SK-N-SH (cell line): Measurements from ENCODE around the gene RABGAP1L. TPM values are rescaled to one million over a fixed set of nuclear protein-coding genes. Genes with fewer than 3 reads are reported as not detected.

Experiments used
- CTCF ChIA-PET: fragments of 300-600, 350-600 bp; formaldehyde crosslinking; extraction: SDS; loops from one replicate; lab custom pipeline; 2021; lab: Yijun Ruan, JAX
- POLR2A ChIA-PET: fragments of 350-600 bp; sonication (Branson Sonifier 250); formaldehyde crosslinking; extraction: SDS; loops from one replicate; lab custom pipeline; 2020; ENCODE audit warnings: antibody characterized with exemption, inconsistent platforms; lab: Yijun Ruan, JAX
- DNase-seq: peaks from one replicate; pipeline ENCODE4 v3.0.0; 2012
- H2AFZ ChIP-seq: fragments of 200-600 bp; sonication (generic); 2 replicates; pipeline ENCODE4 v1.8.1; 2016; ENCODE audit warnings: antibody characterized with exemption, mild to moderate bottlenecking, low read depth
- H3F3A ChIP-seq: fragments of 200-600 bp; sonication (generic); replicated peaks from 2 replicates; pipeline ENCODE3; 2016; ENCODE audit warnings: antibody characterized with exemption, mild to moderate bottlenecking; ENCODE audit not compliant: insufficient read depth
- H3K27ac ChIP-seq, 2 experiments: fragments of 200-500 bp in 1 of 2; fragments of 200-600 bp in 1 of 2; sonication (Bioruptor generic) in 1 of 2; sonication (generic), shearing (Covaris generic) in 1 of 2; 2 replicates each; pipeline versions ENCODE4 v1.5.1 to v1.6.1; 2014 to 2016; ENCODE audit warnings: low read depth in 2 of 2, inconsistent platforms in 1 of 2, low read length in 1 of 2, mild to moderate bottlenecking in 1 of 2, mixed read lengths in 1 of 2
- H3K27me3 ChIP-seq: fragments of 200-600 bp; sonication (generic), shearing (Covaris generic); 2 replicates; pipeline ENCODE4 v1.6.1; 2016; ENCODE audit warnings: mixed run types; ENCODE audit not compliant: insufficient read depth
- H3K36me3 ChIP-seq, 2 experiments: fragments of 200-500 bp in 1 of 2; fragments of 200-600 bp in 1 of 2; sonication (Bioruptor generic) in 1 of 2; sonication (generic) in 1 of 2; replicated peaks in 1 of 2; 2 replicates each; pipeline versions ENCODE3 to v1.5.1; 2014 to 2016; ENCODE audit warnings: low read length in 1 of 2, mild to moderate bottlenecking in 1 of 2; ENCODE audit not compliant: insufficient read depth in 2 of 2, control insufficient read depth in 1 of 2
- H3K4me1 ChIP-seq, 2 experiments: fragments of 200-500 bp in 1 of 2; fragments of 200-600 bp in 1 of 2; sonication (Bioruptor generic) in 1 of 2; sonication (generic), shearing (Covaris generic) in 1 of 2; 2 replicates each; pipeline versions ENCODE4 v1.5.1 to v1.6.1; 2014 to 2016; ENCODE audit warnings: low read depth in 1 of 2, low read length in 1 of 2, mixed run types in 1 of 2; ENCODE audit not compliant: insufficient read depth in 2 of 2, control insufficient read depth in 1 of 2
- H3K4me2 ChIP-seq: fragments of 200-600 bp; sonication (generic), shearing (Covaris generic); 2 replicates; pipeline ENCODE4 v1.6.1; 2017; ENCODE audit warnings: mixed run types
- H3K4me3 ChIP-seq, 2 experiments: fragments of 200-500 bp in 1 of 2; fragments of 200-600 bp in 1 of 2; sonication (Bioruptor generic) in 1 of 2; sonication (generic), shearing (Covaris generic) in 1 of 2; 2 replicates each; pipeline versions ENCODE4 v1.5.1 to v1.8.1; 2014 to 2016; ENCODE audit warnings: low read depth in 2 of 2, inconsistent platforms in 1 of 2, low read length in 1 of 2, mild to moderate bottlenecking in 1 of 2, mixed read lengths in 1 of 2, moderate library complexity in 1 of 2
- H3K79me2 ChIP-seq: fragments of 200-600 bp; sonication (generic); 2 replicates; pipeline ENCODE4 v1.8.1; 2017; ENCODE audit warnings: mild to moderate bottlenecking; ENCODE audit not compliant: insufficient read depth
- H3K9ac ChIP-seq: fragments of 200-600 bp; sonication (generic); 2 replicates; pipeline ENCODE4 v1.6.1; 2017; ENCODE audit warnings: mixed run types
- H3K9me2 ChIP-seq: fragments of 200-600 bp; sonication (generic); 2 replicates; pipeline ENCODE4 v1.6.1; 2017; ENCODE audit warnings: mixed run types
- H3K9me3 ChIP-seq: fragments of 200-600 bp; sonication (generic); 2 replicates; pipeline ENCODE4 v1.6.1; 2017; ENCODE audit warnings: mixed run types, mild to moderate bottlenecking, moderate library complexity
- H4K20me1 ChIP-seq: fragments of 200-600 bp; sonication (generic); 2 replicates; pipeline ENCODE4 v1.6.1; 2017; ENCODE audit warnings: mild to moderate bottlenecking, mixed run types; ENCODE audit not compliant: insufficient read depth
- CHD2 ChIP-seq: fragments of 150-350 bp; IDR thresholded peaks from 2 replicates; pipeline ENCODE4 v1.6.1; 2018; ENCODE audit warnings: low read length; ENCODE audit not compliant: partially characterized antibody
- ELF1 ChIP-seq: IDR thresholded peaks from 2 replicates; pipeline ENCODE4 v1.4.0; 2012
- EP300 ChIP-seq, 2 experiments: IDR thresholded peaks; 2 replicates each; pipeline versions ENCODE4 v1.4.0 to v1.6.1; 2012; ENCODE audit warnings: borderline replicate concordance in 1 of 2, low read depth in 1 of 2, low read length in 1 of 2
- EZH2phosphoT487 ChIP-seq: fragments of 200-600 bp; sonication (generic); IDR thresholded peaks from 2 replicates; pipeline ENCODE4 v1.6.1; 2017; ENCODE audit warnings: low read depth, mixed run types, mild to moderate bottlenecking, antibody characterized with exemption, moderate library complexity, borderline replicate concordance
- FOSL2 ChIP-seq: IDR thresholded peaks from 2 replicates; pipeline ENCODE4 v1.4.0; 2012; ENCODE audit warnings: low read depth, mild to moderate bottlenecking, moderate library complexity, borderline replicate concordance
- JUND ChIP-seq: IDR thresholded peaks from 2 replicates; pipeline ENCODE4 v1.4.0; 2012
- MAX ChIP-seq: IDR thresholded peaks from 2 replicates; pipeline ENCODE4 v1.4.0; 2012; ENCODE audit warnings: low read depth
- MXI1 ChIP-seq: IDR thresholded peaks from 2 replicates; pipeline ENCODE4 v1.6.1; 2012; ENCODE audit warnings: mild to moderate bottlenecking, low read depth, low read length, improper control_type of control experiment
- POLR2AphosphoS5 ChIP-seq: IDR thresholded peaks from 2 replicates; pipeline ENCODE4 v1.6.1; 2012; ENCODE audit warnings: low read depth, low read length
- RAD21 ChIP-seq: IDR thresholded peaks from 2 replicates; pipeline ENCODE4 v1.6.1; 2012; ENCODE audit warnings: mild to moderate bottlenecking, low read length
- RCOR1 ChIP-seq: fragments of 150-350 bp; IDR thresholded peaks from 2 replicates; pipeline ENCODE4 v1.6.1; 2017; ENCODE audit warnings: antibody characterized with exemption, low read length
- REST ChIP-seq: IDR thresholded peaks from 2 replicates; pipeline ENCODE4 v1.6.1; 2012; ENCODE audit warnings: mild to moderate bottlenecking, low read depth, low read length, moderate library complexity
- RXRA ChIP-seq: IDR thresholded peaks from 2 replicates; pipeline ENCODE4 v1.4.0; 2012; ENCODE audit warnings: low read depth, mild to moderate bottlenecking, borderline replicate concordance
- SIN3A ChIP-seq: IDR thresholded peaks from 2 replicates; pipeline ENCODE4 v1.6.1; 2012; ENCODE audit warnings: low read depth, mild to moderate bottlenecking, low read length, moderate library complexity, borderline replicate concordance
- SMC3 ChIP-seq: IDR thresholded peaks from 2 replicates; pipeline ENCODE4 v1.6.1; 2012; ENCODE audit warnings: low read depth, low read length, improper control_type of control experiment
- TAF1 ChIP-seq: IDR thresholded peaks from 2 replicates; pipeline ENCODE4 v1.6.1; 2012; ENCODE audit warnings: low read depth, mild to moderate bottlenecking, low read length, moderate library complexity, borderline replicate concordance
- TCF12 ChIP-seq: IDR thresholded peaks from 2 replicates; pipeline ENCODE4 v1.4.0; 2012
- TEAD4 ChIP-seq: IDR thresholded peaks from 2 replicates; pipeline ENCODE4 v1.4.0; 2012; ENCODE audit warnings: mild to moderate bottlenecking, borderline replicate concordance; ENCODE audit not compliant: insufficient read depth
- YY1 ChIP-seq: IDR thresholded peaks from 2 replicates; pipeline ENCODE4 v1.4.0; 2012; ENCODE audit warnings: low read depth, mild to moderate bottlenecking
- WGBS: methylation state at CpG from one replicate; pipeline ENCODE4 v1.1.6; 2017; ENCODE audit warnings: low lambda C conversion rate; 5-methylcytosine and 5-hydroxymethylcytosine counted together
- polyA plus RNA-seq, 3 experiments: library from polyadenylated mRNA; depleted of rRNA; stranded (reverse); fragments of >200 nt; gene quantifications; 2 replicates each; pipeline ENCODE4 v1.2.3, GENCODE V29; 2012
- TF ChIP-seq, protein P1 (sequence below): IDR thresholded peaks from 2 replicates; pipeline ENCODE4 v1.4.0; 2012; ENCODE audit warnings: low read depth, borderline replicate concordance
- TF ChIP-seq, protein P2 (sequence below): IDR thresholded peaks from 2 replicates; pipeline ENCODE4; 2012
- TF ChIP-seq, protein P3 (sequence below): fragments of 150-350 bp; IDR thresholded peaks from 2 replicates; pipeline ENCODE4 v1.6.1; 2016; ENCODE audit warnings: mild to moderate bottlenecking, low read depth, low read length

RABGAP1L gene
- polyA plus RNA-seq, 1 of the 3 experiments (the other 2 are of a cell fraction), result 7.2 TPM

- POLR2A ChIA-PET, result interaction anchor here (0.8 to 2.8 kb wide), 6 partner anchors 9 to 102 kb away, joined by 3 to 54 read pairs (median 4); partner anchors contain the start of gene CACYBP
- no peaks in the 10 kb centered on the region for H3K9me2 ChIP-seq
- peaks cover 0 to 9% of the 10 kb centered on the region in 2 experiments; a peak in 2 of 4 replicates for H3K4me1 ChIP-seq
- peak within 1 kb of the TSS; percentile 76 to 85 for H3K27ac ChIP-seq
- no peaks in the 10 kb centered on the region for H4K20me1 ChIP-seq
- 0 out of 2 replicates have a peak, but pooled peaks have one; percentile 93 for TF ChIP-seq SIN3A
- no peak for TF ChIP-seq SMC3
- peak; percentile 88 for TF ChIP-seq POLR2AphosphoS5
- TF ChIP-seq, protein P1, sequence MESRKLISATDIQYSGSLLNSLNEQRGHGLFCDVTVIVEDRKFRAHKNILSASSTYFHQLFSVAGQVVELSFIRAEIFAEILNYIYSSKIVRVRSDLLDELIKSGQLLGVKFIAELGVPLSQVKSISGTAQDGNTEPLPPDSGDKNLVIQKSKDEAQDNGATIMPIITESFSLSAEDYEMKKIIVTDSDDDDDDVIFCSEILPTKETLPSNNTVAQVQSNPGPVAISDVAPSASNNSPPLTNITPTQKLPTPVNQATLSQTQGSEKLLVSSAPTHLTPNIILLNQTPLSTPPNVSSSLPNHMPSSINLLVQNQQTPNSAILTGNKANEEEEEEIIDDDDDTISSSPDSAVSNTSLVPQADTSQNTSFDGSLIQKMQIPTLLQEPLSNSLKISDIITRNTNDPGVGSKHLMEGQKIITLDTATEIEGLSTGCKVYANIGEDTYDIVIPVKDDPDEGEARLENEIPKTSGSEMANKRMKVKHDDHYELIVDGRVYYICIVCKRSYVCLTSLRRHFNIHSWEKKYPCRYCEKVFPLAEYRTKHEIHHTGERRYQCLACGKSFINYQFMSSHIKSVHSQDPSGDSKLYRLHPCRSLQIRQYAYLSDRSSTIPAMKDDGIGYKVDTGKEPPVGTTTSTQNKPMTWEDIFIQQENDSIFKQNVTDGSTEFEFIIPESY, result peak; percentile 97
- TF ChIP-seq REST, result peak; percentile 60; the same call in 1 of the 2 replicates
- peak; percentile 99 for TF ChIP-seq CHD2
- no peak for TF ChIP-seq RAD21
- no peak for TF ChIP-seq FOSL2
- TF ChIP-seq, protein P2, sequence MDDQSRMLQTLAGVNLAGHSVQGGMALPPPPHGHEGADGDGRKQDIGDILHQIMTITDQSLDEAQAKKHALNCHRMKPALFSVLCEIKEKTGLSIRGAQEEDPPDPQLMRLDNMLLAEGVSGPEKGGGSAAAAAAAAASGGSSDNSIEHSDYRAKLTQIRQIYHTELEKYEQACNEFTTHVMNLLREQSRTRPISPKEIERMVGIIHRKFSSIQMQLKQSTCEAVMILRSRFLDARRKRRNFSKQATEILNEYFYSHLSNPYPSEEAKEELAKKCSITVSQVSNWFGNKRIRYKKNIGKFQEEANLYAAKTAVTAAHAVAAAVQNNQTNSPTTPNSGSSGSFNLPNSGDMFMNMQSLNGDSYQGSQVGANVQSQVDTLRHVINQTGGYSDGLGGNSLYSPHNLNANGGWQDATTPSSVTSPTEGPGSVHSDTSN, result 0 out of 2 replicates have a peak, but pooled peaks have one; percentile 35
- TF ChIP-seq RXRA, result no peak
- peak; percentile 97 for TF ChIP-seq TAF1
- peak in 1 of 2 experiments; percentile 22; a peak in 1 of 4 replicates for TF ChIP-seq EP300 (IDR thresholded peaks at IDR 0.05; ENCODE audit: borderline replicate concordance in 1 of 2, low read depth in 1 of 2, low read length in 1 of 2)
- no peak for TF ChIP-seq EZH2phosphoT487
- 0 out of 2 replicates have a peak, but pooled peaks have one; percentile 37 for TF ChIP-seq TEAD4
- TF ChIP-seq, protein P3, sequence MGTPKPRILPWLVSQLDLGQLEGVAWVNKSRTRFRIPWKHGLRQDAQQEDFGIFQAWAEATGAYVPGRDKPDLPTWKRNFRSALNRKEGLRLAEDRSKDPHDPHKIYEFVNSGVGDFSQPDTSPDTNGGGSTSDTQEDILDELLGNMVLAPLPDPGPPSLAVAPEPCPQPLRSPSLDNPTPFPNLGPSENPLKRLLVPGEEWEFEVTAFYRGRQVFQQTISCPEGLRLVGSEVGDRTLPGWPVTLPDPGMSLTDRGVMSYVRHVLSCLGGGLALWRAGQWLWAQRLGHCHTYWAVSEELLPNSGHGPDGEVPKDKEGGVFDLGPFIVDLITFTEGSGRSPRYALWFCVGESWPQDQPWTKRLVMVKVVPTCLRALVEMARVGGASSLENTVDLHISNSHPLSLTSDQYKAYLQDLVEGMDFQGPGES, result peak; percentile 26; the same call in 1 of the 2 replicates
- TF ChIP-seq YY1, result peak; percentile 98
- TF ChIP-seq ELF1, result 0 out of 2 replicates have a peak, but pooled peaks have one; percentile 34
- TF ChIP-seq TCF12, result peak; percentile 56; the same call in 1 of the 2 replicates
- peak; percentile 92 for TF ChIP-seq MXI1
- no peak for TF ChIP-seq JUND
- peak; percentile 81; the same call in 1 of the 2 replicates for TF ChIP-seq MAX
- TF ChIP-seq RCOR1, result peak; percentile 29; the same call in 1 of the 2 replicates
- H3K9me3 ChIP-seq, result no peaks in the 10 kb centered on the region
- peak; percentile 91 for DNase-seq
- 4% methylated on average over 32 of the region's 42 CpGs for WGBS
- peaks cover 44% of the 10 kb centered on the region for H3K79me2 ChIP-seq
- H3K36me3 ChIP-seq, result peaks cover 3 to 8% of the 10 kb centered on the region in 2 experiments
- H3K9ac ChIP-seq, result peak within 1 kb of the TSS; percentile 88
- H2AFZ ChIP-seq, result peak within 1 kb of the TSS; percentile 100
- no peaks in the 10 kb centered on the region for H3K27me3 ChIP-seq
- peak within 1 kb of the TSS; percentile 76 for H3K4me2 ChIP-seq
- H3F3A ChIP-seq, result peaks cover 15% of the 10 kb centered on the region
- peak within 1 kb of the TSS; percentile 85 to 94 for H3K4me3 ChIP-seq
- CTCF ChIA-PET, result interaction anchor here (0.6 to 2.9 kb wide), 7 partner anchors 9 to 760 kb away, joined by 3 to 17 read pairs (median 3); no protein-coding TSS in a partner anchor
Measured at GRCh38 chr1:175023043-175023921, 864.0 kb downstream of the RABGAP1L start, which contains the start of gene MRPS14. MRPS14 (minus strand) TSS chr1:175023425; CDS start chr1:175023408, 17 bp downstream.
